ENCODE results near the gene THOP1. TPM values are rescaled to one million over a fixed set of nuclear protein-coding genes. Genes with fewer than 3 reads are reported as not detected.

Gene THOP1
- total RNA-seq, 1 experiment from 2014 or later: 85.8 TPM

- H3K79me2 ChIP-seq (ENCODE audit: low read depth): no peaks in the 10 kb centered on the region
- no peaks in the 10 kb centered on the region for H4K20me1 ChIP-seq (ENCODE audit: insufficient read depth)
- no peaks in the 10 kb centered on the region for H3K9me2 ChIP-seq (ENCODE audit: insufficient read depth)
- no peaks in the 10 kb centered on the region for H3F3A ChIP-seq (ENCODE audit: insufficient read depth, low read depth)
- POLR2A ChIA-PET (ENCODE audit: unreplicated experiment): no interaction called here
- H3K4me2 ChIP-seq: no peak overlapping the region
- TF ChIP-seq EZH2 (IDR thresholded peaks at IDR 0.05; ENCODE audit: low read depth): no peak
- TF ChIP-seq CTCF (conservative IDR thresholded peaks at IDR 0.05): no peak
- no peak overlapping the region for H3K4me3 ChIP-seq
- H3K9me3 ChIP-seq (ENCODE audit: insufficient read depth, low read depth): no peaks in the 10 kb centered on the region
- H3K27me3 ChIP-seq (ENCODE audit: insufficient read depth, low read depth): no peaks in the 10 kb centered on the region
- no peak overlapping the region for H2AFZ ChIP-seq
- DNase-seq: no peak
- CTCF ChIA-PET: no interaction called here
- intact Hi-C loops (cut with micrococcal nuclease; ENCODE audit: unreplicated experiment): no loop called here
- H3K36me3 ChIP-seq (ENCODE audit: low read depth): no peaks in the 10 kb centered on the region
- H3K4me1 ChIP-seq (replicated peaks; ENCODE audit: insufficient read depth): no peaks in the 10 kb centered on the region
- BruUV-seq (replicated peaks): no TSS peak
- no peak overlapping the region for H3K27ac ChIP-seq
These were observed 19.1 kb downstream of the THOP1 start for GRCh38 chr19:2804156-2805004.

DNA sequence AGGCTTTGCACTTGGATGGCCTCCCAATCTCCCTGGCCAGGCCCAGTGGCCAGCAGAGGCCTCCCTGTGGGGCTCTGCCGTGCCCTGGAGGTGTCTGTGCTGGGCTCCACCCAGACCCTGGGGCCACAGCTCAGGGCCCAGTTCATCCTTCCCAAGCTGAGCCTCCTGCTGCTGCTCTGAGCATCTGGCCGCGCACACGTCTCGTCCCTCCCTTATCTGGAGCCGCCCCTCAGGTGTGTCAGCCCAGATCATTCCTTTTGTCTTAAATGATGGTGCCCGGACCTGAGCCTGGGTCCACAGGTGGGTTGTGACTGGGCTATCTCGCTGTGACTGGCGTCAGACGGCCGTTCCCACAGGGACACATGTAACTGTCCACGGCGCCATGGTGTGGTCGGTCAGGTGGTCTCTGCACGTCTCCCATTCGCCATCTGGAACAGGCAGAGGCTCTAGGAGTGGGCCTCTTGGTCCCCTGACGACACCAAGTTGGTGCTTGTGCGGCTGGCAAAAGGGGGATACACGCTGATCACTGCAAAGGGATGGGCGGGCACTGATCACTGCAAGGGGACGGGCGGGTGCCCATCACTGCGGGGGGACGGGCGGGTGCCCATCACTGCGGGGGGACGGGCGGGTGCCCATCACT is 20.1 kb downstream of the THOP1 start:
- BruUV-seq (replicated peaks): no TSS peak
- no peaks in the 10 kb centered on the region for H3K36me3 ChIP-seq (ENCODE audit: low read depth)

More for the DNA sequence above, 20.1 kb downstream of the THOP1 start:
- ChIA-PET POLR2A (ENCODE audit: unreplicated experiment) (no interaction called here), CTCF (no interaction called here)
- intact Hi-C loops (cut with micrococcal nuclease; ENCODE audit: unreplicated experiment): no loop called here
- no peaks in the 10 kb centered on the region for H3F3A ChIP-seq (ENCODE audit: insufficient read depth, low read depth)
- no peaks in the 10 kb centered on the region for H3K4me1 ChIP-seq (replicated peaks; ENCODE audit: insufficient read depth)
- no peak for DNase-seq
- H3K4me2 ChIP-seq: no peak overlapping the region
- no peaks in the 10 kb centered on the region for H3K9me2 ChIP-seq (ENCODE audit: insufficient read depth)
- no peaks in the 10 kb centered on the region for H4K20me1 ChIP-seq (ENCODE audit: insufficient read depth)
- H3K27ac ChIP-seq: no peak overlapping the region
- H3K27me3 ChIP-seq (ENCODE audit: insufficient read depth, low read depth): no peaks in the 10 kb centered on the region
- H2AFZ ChIP-seq: no peak overlapping the region
- TF ChIP-seq CTCF (conservative IDR thresholded peaks at IDR 0.05) (no peak), EZH2 (IDR thresholded peaks at IDR 0.05; ENCODE audit: low read depth) (no peak)
- no peak overlapping the region for H3K4me3 ChIP-seq
- H3K9me3 ChIP-seq (ENCODE audit: insufficient read depth, low read depth): no peaks in the 10 kb centered on the region
- no peaks in the 10 kb centered on the region for H3K79me2 ChIP-seq (ENCODE audit: low read depth)

Data from PC-9 (cell line).